K562 (cell line): ENCODE data around the gene FUCA2. TPM values are rescaled to one million over a fixed set of nuclear protein-coding genes. Genes with fewer than 3 reads are reported as not detected.

Experiments used
- ATAC-seq: fragments of 200-7000 bp; cut with Tn5 transposase; 3 replicates; pipeline ENCODE4 v1.9.1; 2020; ENCODE audit warnings: moderate library complexity
- BruUV-seq: library from RNA; stranded (reverse); fragments of 400-500 nt; replicated peaks from 2 replicates; lab custom pipeline; 2021; lab: Mats Ljungman, UMichigan
- CTCF ChIA-PET: fragments of 300-600 bp; formaldehyde crosslinking; extraction: SDS; loops from one replicate; lab custom pipeline; 2021; ENCODE audit warnings: low intra/inter-chr PET ratio; lab: Yijun Ruan, JAX
- POLR2A ChIA-PET: fragments of 300-600, 350-650 bp; sonication (Branson Sonifier 250); formaldehyde crosslinking; extraction: SDS; loops from one replicate; lab custom pipeline; 2021; ENCODE audit warnings: antibody characterized with exemption, inconsistent platforms; lab: Yijun Ruan, JAX
- DNase-seq, 4 experiments: peaks; one replicate each; pipeline versions ENCODE4 v3.0.0 to v3.0.0-alpha.2; 2011 to 2018; ENCODE audit warnings: low spot score in 3 of 4, mixed read lengths in 3 of 4; ENCODE audit errors: extremely low read depth in 1 of 4
- FAIRE-seq: peaks from 2 replicates; lab custom pipeline; 2011; peaks lifted over from hg19 to GRCh38; lab: Jason Lieb, UNC
- H2AFZ ChIP-seq: 2 replicates; pipeline ENCODE4 v1.6.0; 2011; ENCODE audit warnings: low read depth, low read length, control low read depth, inconsistent platforms
- H3K27ac ChIP-seq: fragments of 200-600 bp; 3 replicates; pipeline ENCODE4 v1.8.0; 2011; ENCODE audit warnings: low read depth, mild to moderate bottlenecking, control low read depth, inconsistent platforms, low read length, moderate library complexity, mixed read lengths; ENCODE audit errors: extremely low read depth
- H3K27me3 ChIP-seq, 2 experiments: fragments of 300-600 bp in 1 of 2; 2 replicates in 1 of 2; 3 replicates in 1 of 2; pipeline versions ENCODE4 v1.6.0 to v1.8.0; 2011; ENCODE audit warnings: inconsistent platforms in 2 of 2, low read length in 2 of 2, mild to moderate bottlenecking in 1 of 2, mixed read lengths in 1 of 2, moderate library complexity in 1 of 2; ENCODE audit not compliant: control insufficient read depth in 2 of 2, insufficient read depth in 2 of 2
- H3K36me3 ChIP-seq: fragments of 300-600 bp; 3 replicates; pipeline ENCODE4 v1.8.0; 2011; ENCODE audit warnings: mild to moderate bottlenecking, low read length, inconsistent platforms; ENCODE audit not compliant: control insufficient read depth, insufficient read depth
- H3K4me1 ChIP-seq, 2 experiments: fragments of 200-600 bp in 1 of 2; replicated peaks in 1 of 2; 2 replicates in 1 of 2; 3 replicates in 1 of 2; pipeline versions ENCODE4 v1.5.1 to v1.8.0; 2011; ENCODE audit warnings: inconsistent platforms in 2 of 2, low read length in 2 of 2, mild to moderate bottlenecking in 1 of 2, mixed read lengths in 1 of 2, moderate library complexity in 1 of 2; ENCODE audit not compliant: control insufficient read depth in 2 of 2, insufficient read depth in 2 of 2
- H3K4me2 ChIP-seq: 2 replicates; pipeline ENCODE4 v1.6.1; 2011; ENCODE audit warnings: low read length, control low read depth, inconsistent platforms, mixed read lengths; ENCODE audit not compliant: insufficient read depth
- H3K4me3 ChIP-seq: fragments of 200-600 bp; sonication (generic), shearing (Covaris generic); 2 replicates; pipeline ENCODE4 v1.5.1; 2016; ENCODE audit warnings: control low read depth, inconsistent platforms
- H3K79me2 ChIP-seq: fragments of 200-600 bp; 3 replicates; pipeline ENCODE4 v1.8.0; 2011; ENCODE audit warnings: low read length, inconsistent platforms; ENCODE audit not compliant: control insufficient read depth, insufficient read depth
- H3K9ac ChIP-seq, 2 experiments: 2 replicates each; pipeline versions ENCODE4 v1.6.0 to v1.6.1; 2011; ENCODE audit warnings: low read depth in 2 of 2, low read length in 2 of 2, control low read depth in 1 of 2, inconsistent platforms in 1 of 2, mild to moderate bottlenecking in 1 of 2, mixed read lengths in 1 of 2; ENCODE audit not compliant: insufficient read depth in 1 of 2
- H3K9me1 ChIP-seq: one replicate; pipeline ENCODE4 v1.6.0; 2011; ENCODE audit warnings: inconsistent platforms, mild to moderate bottlenecking, low read length, moderate library complexity; ENCODE audit not compliant: control insufficient read depth, insufficient read depth
- H3K9me3 ChIP-seq: replicated peaks from 2 replicates; pipeline ENCODE4 v1.5.1; 2011; ENCODE audit warnings: low read depth, low read length, inconsistent platforms; ENCODE audit not compliant: control insufficient read depth, insufficient read depth
- H4K20me1 ChIP-seq: replicated peaks from 2 replicates; pipeline ENCODE4 v1.6.1; 2011; ENCODE audit warnings: low read length, inconsistent platforms, mixed read lengths; ENCODE audit not compliant: control insufficient read depth, insufficient read depth
- CREB5 ChIP-seq: fragments of 250-450 bp; sonication (Bioruptor Pico); IDR thresholded peaks from 2 replicates; pipeline ENCODE4 v1.5.0; 2020; ENCODE audit warnings: mild to moderate bottlenecking
- E2F5 ChIP-seq: sonication (generic); formaldehyde crosslinking; IDR thresholded peaks from 2 replicates; pipeline ENCODE4 v1.8.0; 2022; ENCODE audit warnings: mild to moderate bottlenecking, missing genetic modification reagents
- ZC3H4 ChIP-seq: sonication (generic); formaldehyde crosslinking; IDR thresholded peaks from 2 replicates; pipeline ENCODE4 v1.9.0; 2021; ENCODE audit warnings: missing genetic modification reagents, borderline replicate concordance
- ZNF395 ChIP-seq: fragments of 200-800 bp; sonication (Bioruptor generic); IDR thresholded peaks from 2 replicates; pipeline ENCODE4 v1.6.1; 2017; ENCODE audit warnings: missing genetic modification characterization, missing compliant biosample characterization
- WGBS: fragments of 100-300 bp; shearing (Covaris generic); methylation state at CpG from one replicate; pipeline ENCODE4 v1.1.6; 2016; ENCODE audit warnings: low coverage, mixed read lengths; ENCODE audit not compliant: insufficient coverage; ENCODE audit errors: missing lambda C conversion rate; 5-methylcytosine and 5-hydroxymethylcytosine counted together
- in situ Hi-C: fragments of 300-500 bp; cut with MboI; formaldehyde crosslinking; loops from 4 replicates; pipeline ENCODE4 v1.15.0; 2018; ENCODE audit warnings: inconsistent platforms, mixed read lengths
- intact Hi-C: fragments of 100-400 bp; cut with micrococcal nuclease; formaldehyde crosslinking; loops from 2 replicates; pipeline ENCODE4 v1.14.2; 2022
- polyA plus RNA-seq, 8 experiments: library from polyadenylated mRNA; depleted of rRNA in 4 of 8; stranded (reverse) in 5 of 8; unstranded in 3 of 8; fragments of >200 nt; fragmentation: Nextera tagmentation in 2 of 8; fragmentation: Illumina TruSeq in 1 of 8; extraction: Ambion mirVana in 2 of 8; extraction: Trizol in 1 of 8; gene quantifications; 2 replicates each; pipeline versions ENCODE4 v1.2.1 to v1.2.3, GENCODE V29; 2011 to 2014; ENCODE audit warnings: inconsistent platforms in 1 of 8, missing spikeins in 1 of 8
- total RNA-seq, 7 experiments: library from RNA; depleted of rRNA in 6 of 7; stranded (reverse); fragments of >200 nt in 6 of 7; fragmentation: Illumina TruSeq in 2 of 7; extraction: Trizol in 2 of 7; gene quantifications; 2 replicates each; pipeline versions ENCODE4 v1.2.1 to v1.2.3, GENCODE V29; 2011 to 2021; ENCODE audit warnings: low replicate concordance in 1 of 7

The FUCA2 gene
- total and polyA plus RNA-seq, 9 of the 15 experiments (the other 6 are each of a cell fraction or from before 2014, with no cell fraction given), result 20.6 to 112 (median 79.3) TPM

GRCh38 chr6:143543435-143543834, 31.9 kb upstream of the FUCA2 start:
- H3K4me2 ChIP-seq, result no peak overlapping the region
- no peaks in the 10 kb centered on the region for H3K9me1 ChIP-seq
- no peak for FAIRE-seq
- no peak for ATAC-seq
- H3K9me3 ChIP-seq, result no peaks in the 10 kb centered on the region
- H2AFZ ChIP-seq, result no peak overlapping the region
- H3K9ac ChIP-seq, result no peak overlapping the region
- 13% methylated on average over 1 of the region's 1 CpG for WGBS
- DNase-seq, result no peak
- H3K4me1 ChIP-seq, result peaks cover 0 to 15% of the 10 kb centered on the region in 2 experiments; a peak in 4 of 5 replicates
- in situ Hi-C loops, result no loop called here
- POLR2A ChIA-PET, result interaction anchor here (1.0 to 1.6 kb wide), 3 partner anchors 8 to 13 kb away, joined by 4 to 6 read pairs (median 6); no protein-coding TSS in a partner anchor
- H3K36me3 ChIP-seq, result no peaks in the 10 kb centered on the region
- no peaks in the 10 kb centered on the region for H3K79me2 ChIP-seq
- TF ChIP-seq E2F5 (no peak), CREB5 (CRISPR knock-in tag) (no peak), ZC3H4 (CRISPR knock-in tag) (no peak), ZNF395 (no peak)
- TF ChIP-seq, all 486 proteins: peak for 0
- CTCF ChIA-PET, result no interaction called here
- H3K27me3 ChIP-seq, result peaks cover 7 to 14% of the 10 kb centered on the region in 2 experiments
- no TSS peak for BruUV-seq
- no peaks in the 10 kb centered on the region for H4K20me1 ChIP-seq
- no peak overlapping the region for H3K27ac ChIP-seq
- no peak overlapping the region for H3K4me3 ChIP-seq
- intact Hi-C loops, result no loop called here
